ENCODE results near the gene PSMB5. TPM values are rescaled to one million over a fixed set of nuclear protein-coding genes. Genes with fewer than 3 reads are reported as not detected.

Gene PSMB5
- total RNA-seq, 2 donors from 2014 or later, result 47.4 to 79.7 TPM

DNA sequence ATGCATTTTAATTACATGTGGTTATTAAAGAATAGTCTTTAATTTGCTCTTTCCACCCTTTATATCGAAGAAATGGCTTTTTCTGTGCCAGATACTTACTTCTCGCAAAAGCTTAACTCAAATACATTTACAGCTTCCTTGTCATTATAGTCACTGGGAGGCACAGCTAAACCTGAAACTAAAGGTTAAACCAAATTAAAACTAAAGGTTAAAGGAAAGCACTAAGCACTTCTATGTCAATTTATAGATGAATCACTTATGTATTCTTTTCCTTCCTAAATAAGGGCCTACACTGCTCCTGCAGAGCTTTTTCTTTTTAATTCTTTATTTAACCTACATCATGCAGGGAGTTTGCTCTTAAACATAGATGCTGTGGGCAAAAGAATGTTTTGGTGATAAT lies 33.8 kb downstream of the PSMB5 start:
- Histone ChIP-seq H3K4me3 (no peak overlapping the region), H3K4me1 (ENCODE audit: control insufficient read depth in 1 of 2, low read depth in 2 of 2) (peaks cover 3% of the 10 kb centered on the region in 2 donors), H3K27ac (no peak overlapping the region), H3K9me3 (no peaks in the 10 kb centered on the region), H3K36me3 (no peaks in the 10 kb centered on the region), H3K27me3 (replicated peaks; ENCODE audit: insufficient read depth) (no peaks in the 10 kb centered on the region)
- ATAC-seq (ENCODE audit: insufficient number of reproducible peaks, low FRiP score, low read depth), result no peak
- TF ChIP-seq, protein P1, sequence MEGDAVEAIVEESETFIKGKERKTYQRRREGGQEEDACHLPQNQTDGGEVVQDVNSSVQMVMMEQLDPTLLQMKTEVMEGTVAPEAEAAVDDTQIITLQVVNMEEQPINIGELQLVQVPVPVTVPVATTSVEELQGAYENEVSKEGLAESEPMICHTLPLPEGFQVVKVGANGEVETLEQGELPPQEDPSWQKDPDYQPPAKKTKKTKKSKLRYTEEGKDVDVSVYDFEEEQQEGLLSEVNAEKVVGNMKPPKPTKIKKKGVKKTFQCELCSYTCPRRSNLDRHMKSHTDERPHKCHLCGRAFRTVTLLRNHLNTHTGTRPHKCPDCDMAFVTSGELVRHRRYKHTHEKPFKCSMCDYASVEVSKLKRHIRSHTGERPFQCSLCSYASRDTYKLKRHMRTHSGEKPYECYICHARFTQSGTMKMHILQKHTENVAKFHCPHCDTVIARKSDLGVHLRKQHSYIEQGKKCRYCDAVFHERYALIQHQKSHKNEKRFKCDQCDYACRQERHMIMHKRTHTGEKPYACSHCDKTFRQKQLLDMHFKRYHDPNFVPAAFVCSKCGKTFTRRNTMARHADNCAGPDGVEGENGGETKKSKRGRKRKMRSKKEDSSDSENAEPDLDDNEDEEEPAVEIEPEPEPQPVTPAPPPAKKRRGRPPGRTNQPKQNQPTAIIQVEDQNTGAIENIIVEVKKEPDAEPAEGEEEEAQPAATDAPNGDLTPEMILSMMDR (IDR thresholded peaks at IDR 0.05), result no peak
- no peak for DNase-seq (ENCODE audit: low spot score)

DNA sequence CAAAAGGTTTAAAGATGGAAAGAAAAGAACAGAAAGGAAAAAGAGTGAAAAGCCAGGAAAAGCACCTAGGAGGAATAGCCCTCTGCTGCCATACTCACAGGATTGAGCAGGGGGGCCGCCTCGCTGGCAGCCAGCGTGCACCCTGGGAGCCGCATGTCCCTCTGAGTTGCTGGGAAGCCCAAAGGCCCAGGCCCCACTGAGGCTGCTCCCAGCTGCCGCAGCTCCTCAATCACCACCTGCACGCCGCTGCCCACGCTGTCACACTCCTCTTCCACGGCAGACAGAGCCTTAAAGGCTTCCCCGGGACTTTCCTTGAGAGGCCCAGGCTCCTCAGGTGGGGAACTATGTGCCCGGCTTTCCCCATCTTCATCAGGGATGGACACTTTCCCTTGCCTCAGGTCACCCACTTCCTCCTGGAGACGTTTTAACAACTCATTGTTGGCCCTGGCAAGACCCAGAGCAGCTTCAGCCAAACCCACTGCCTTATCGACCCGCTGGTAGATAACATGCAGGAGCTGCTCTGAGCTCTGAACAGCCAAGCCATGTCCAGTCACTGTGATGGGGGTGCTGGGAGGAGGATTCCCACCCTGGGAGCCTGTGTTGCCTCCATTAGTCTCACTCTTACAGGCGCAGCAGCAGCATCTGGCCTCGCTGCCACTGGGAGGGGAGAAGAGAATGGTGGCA lies 36.2 kb downstream of the PSMB5 start:
- TF ChIP-seq, protein P1 (IDR thresholded peaks at IDR 0.05), result no peak
- H3K4me1 ChIP-seq (ENCODE audit: control insufficient read depth in 1 of 2, low read depth in 2 of 2), result peaks cover 0 to 5% of the 10 kb centered on the region in 2 donors
- H3K27me3 ChIP-seq (replicated peaks; ENCODE audit: insufficient read depth), result no peaks in the 10 kb centered on the region
- no peak overlapping the region for H3K27ac ChIP-seq
- no peak for ATAC-seq (ENCODE audit: insufficient number of reproducible peaks, low FRiP score, low read depth)
- H3K9me3 ChIP-seq, result no peaks in the 10 kb centered on the region
- H3K36me3 ChIP-seq, result no peaks in the 10 kb centered on the region
- no peak overlapping the region for H3K4me3 ChIP-seq
- no peak for DNase-seq (ENCODE audit: low spot score)

DNA sequence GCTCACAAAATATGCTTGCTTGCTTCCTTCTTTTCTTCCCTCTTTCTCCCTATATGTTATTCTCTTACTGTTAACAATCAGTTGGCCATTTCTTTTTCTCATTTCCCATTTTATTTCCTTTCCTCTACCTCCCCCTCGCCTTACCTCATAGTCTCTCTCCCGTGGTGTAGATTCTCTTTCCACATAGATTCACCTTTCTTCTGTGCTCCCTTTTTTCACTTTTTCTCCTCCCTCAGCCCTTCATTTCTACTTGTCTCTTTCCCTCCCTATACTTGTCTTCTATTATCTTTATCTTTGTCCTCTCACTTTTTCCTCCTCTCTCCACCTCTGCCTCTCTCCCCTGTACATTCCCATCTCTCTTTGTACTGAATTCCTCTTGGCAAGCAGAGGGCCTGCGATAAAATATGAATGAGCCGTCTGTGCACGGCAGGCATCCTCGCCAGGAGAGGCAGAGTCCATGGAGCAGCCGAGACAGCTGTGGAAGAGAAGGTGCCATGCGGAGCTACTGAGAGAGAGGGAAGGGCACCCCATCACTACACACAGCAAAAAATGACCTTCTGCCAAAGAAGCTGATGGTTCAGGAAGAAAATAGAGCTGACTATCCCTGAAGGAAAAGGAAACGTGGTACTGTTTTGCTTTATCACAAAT lies 36.9 kb downstream of the PSMB5 start:
- DNase-seq (ENCODE audit: low spot score) (no peak), ATAC-seq (ENCODE audit: insufficient number of reproducible peaks, low FRiP score, low read depth) (no peak)
- no peaks in the 10 kb centered on the region for H3K36me3 ChIP-seq
- TF ChIP-seq, protein P1 (IDR thresholded peaks at IDR 0.05), result no peak
- H3K27ac ChIP-seq, result no peak overlapping the region
- peaks cover 0 to 5% of the 10 kb centered on the region in 2 donors for H3K4me1 ChIP-seq (ENCODE audit: control insufficient read depth in 1 of 2, low read depth in 2 of 2)
- H3K9me3 ChIP-seq, result no peaks in the 10 kb centered on the region
- H3K4me3 ChIP-seq, result no peak overlapping the region
- H3K27me3 ChIP-seq (replicated peaks; ENCODE audit: insufficient read depth), result no peaks in the 10 kb centered on the region

DNA sequence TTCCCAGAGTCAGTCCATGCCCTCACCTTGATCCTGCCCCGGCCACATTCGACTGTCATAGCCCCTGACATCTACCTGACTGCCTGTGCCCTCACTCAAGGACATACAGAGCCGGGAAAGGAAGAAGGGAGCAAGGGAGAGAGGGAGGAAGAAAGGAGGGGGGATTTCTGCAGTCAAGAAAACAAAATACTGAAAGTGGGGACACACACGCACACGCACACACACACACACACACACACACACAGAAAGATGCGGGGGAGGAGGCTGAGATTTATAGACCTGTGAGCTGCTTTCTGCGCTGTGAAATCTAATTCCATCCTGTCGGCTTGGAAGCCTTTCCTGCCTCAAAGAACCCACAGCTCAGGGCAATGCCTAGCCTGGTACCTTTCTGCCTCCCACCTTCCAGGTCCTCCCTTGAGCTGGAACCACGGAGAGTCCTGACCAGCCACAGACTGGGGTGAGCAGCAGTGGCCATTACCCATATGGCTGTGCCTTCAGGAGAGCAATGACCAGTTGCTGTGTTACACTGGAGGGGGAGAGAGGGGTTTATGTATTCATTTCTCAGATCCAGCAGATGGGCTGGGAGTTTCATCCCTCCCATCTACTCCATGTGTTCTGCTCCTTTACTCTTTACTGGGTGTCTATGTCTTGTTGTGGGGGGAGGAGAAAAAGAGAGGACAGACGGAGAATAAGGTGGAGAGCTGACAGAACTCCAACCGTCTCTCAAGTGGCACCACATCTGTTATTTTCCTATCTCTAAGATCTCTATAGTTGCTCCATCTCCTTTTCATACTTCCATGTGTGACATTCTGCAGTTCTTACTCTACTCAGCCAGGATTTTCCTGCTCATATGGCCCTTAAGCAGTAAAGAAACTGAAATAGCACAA lies 37.7 kb downstream of the PSMB5 start:
- H3K27me3 ChIP-seq (replicated peaks; ENCODE audit: insufficient read depth), result no peaks in the 10 kb centered on the region
- no peaks in the 10 kb centered on the region for H3K36me3 ChIP-seq
- no peak overlapping the region for H3K4me3 ChIP-seq
- ATAC-seq (ENCODE audit: insufficient number of reproducible peaks, low FRiP score, low read depth) (no peak), DNase-seq (ENCODE audit: low spot score) (no peak)
- peaks cover 0 to 5% of the 10 kb centered on the region in 2 donors for H3K4me1 ChIP-seq (ENCODE audit: control insufficient read depth in 1 of 2, low read depth in 2 of 2)
- TF ChIP-seq, protein P1 (IDR thresholded peaks at IDR 0.05), result no peak
- no peaks in the 10 kb centered on the region for H3K9me3 ChIP-seq
- H3K27ac ChIP-seq, result no peak overlapping the region
